WTC11 (cell line): ENCODE measurements around the gene TSPAN6. TPM values are rescaled to one million over a fixed set of nuclear protein-coding genes. Genes with fewer than 3 reads are reported as not detected.

Source experiments
- ATAC-seq: fragments of 200-7000 bp; cut with Tn5 transposase; 2 replicates; pipeline ENCODE4 v1.10.0; 2021; ENCODE audit warnings: mild to moderate bottlenecking, moderate library complexity
- CTCF ChIA-PET: fragments of 300-600 bp; sonication (Branson Sonifier 250); formaldehyde crosslinking; loops from one replicate; lab custom pipeline; 2021; ENCODE audit warnings: antibody characterized with exemption; lab: Charles Lee
- POLR2A ChIA-PET: fragments of 350-600 bp; sonication (Branson Sonifier 250); formaldehyde crosslinking; loops from one replicate; lab custom pipeline; 2021; ENCODE audit warnings: antibody characterized with exemption; lab: Charles Lee
- DNase-seq: peaks from one replicate; pipeline ENCODE4 v3.0.0; 2021; ENCODE audit warnings: low spot score
- H3K27ac Mint-ChIP-seq: 2 replicates; pipeline ENCODE4 v1.8.0; 2021; ENCODE audit warnings: mixed read lengths
- H3K27me3 Mint-ChIP-seq: 2 replicates; pipeline ENCODE4 v1.8.0; 2021; ENCODE audit warnings: low read depth, mild to moderate bottlenecking, moderate library complexity, mixed read lengths
- H3K36me3 Mint-ChIP-seq: 2 replicates; pipeline ENCODE4 v1.8.0; 2021; ENCODE audit warnings: mixed read lengths
- H3K4me1 Mint-ChIP-seq: 2 replicates; pipeline ENCODE4 v1.8.0; 2022; ENCODE audit warnings: mixed read lengths
- H3K4me3 Mint-ChIP-seq: 2 replicates; pipeline ENCODE4 v1.8.0; 2021; ENCODE audit warnings: mild to moderate bottlenecking, moderate library complexity, mixed read lengths
- H3K9me3 Mint-ChIP-seq: 2 replicates; pipeline ENCODE4 v1.8.0; 2021; ENCODE audit warnings: mixed read lengths
- CREB1 ChIP-seq: sonication (generic); formaldehyde crosslinking; IDR thresholded peaks from 2 replicates; pipeline ENCODE4 v1.8.0; 2023; ENCODE audit warnings: mild to moderate bottlenecking, missing genetic modification reagents
- JAZF1 ChIP-seq: fragments of 250-450 bp; sonication (Bioruptor Pico); IDR thresholded peaks from 2 replicates; pipeline ENCODE4 v1.9.0; 2021; ENCODE audit warnings: moderate library complexity, mild to moderate bottlenecking, inconsistent platforms
- JUN ChIP-seq: sonication (generic); formaldehyde crosslinking; IDR thresholded peaks from 2 replicates; pipeline ENCODE4 v1.8.0; 2023; ENCODE audit warnings: mild to moderate bottlenecking, missing genetic modification reagents
- OVOL2 ChIP-seq: fragments of 250-450 bp; sonication (Bioruptor Pico); IDR thresholded peaks from 2 replicates; pipeline ENCODE4 v1.9.0; 2021; ENCODE audit warnings: mild to moderate bottlenecking, borderline replicate concordance
- RELA ChIP-seq: sonication (generic); formaldehyde crosslinking; IDR thresholded peaks from 2 replicates; pipeline ENCODE4 v1.8.1; 2022; ENCODE audit warnings: missing genetic modification reagents, mild to moderate bottlenecking, borderline replicate concordance
- RORB ChIP-seq: fragments of 250-450 bp; sonication (Bioruptor Pico); IDR thresholded peaks from 2 replicates; pipeline ENCODE4 v1.9.0; 2021; ENCODE audit warnings: mild to moderate bottlenecking
- SP1 ChIP-seq: sonication (generic); formaldehyde crosslinking; conservative IDR thresholded peaks from 2 replicates; pipeline ENCODE4 v1.8.1; 2022; ENCODE audit warnings: missing genetic modification reagents
- TEAD1 ChIP-seq: sonication (generic); formaldehyde crosslinking; IDR thresholded peaks from 2 replicates; pipeline ENCODE4 v1.8.0; 2022; ENCODE audit warnings: mild to moderate bottlenecking, missing genetic modification reagents
- ZBTB21 ChIP-seq: sonication (generic); formaldehyde crosslinking; IDR thresholded peaks from 2 replicates; pipeline ENCODE4 v1.8.1; 2023; ENCODE audit warnings: mild to moderate bottlenecking, missing genetic modification reagents, borderline replicate concordance
- ZNF423 ChIP-seq: fragments of 250-450 bp; sonication (Bioruptor Pico); IDR thresholded peaks from 2 replicates; pipeline ENCODE4 v2.1.2; 2022; ENCODE audit warnings: mild to moderate bottlenecking, moderate library complexity
- total RNA-seq: library from RNA; stranded (reverse); gene quantifications from 3 replicates; pipeline ENCODE4 v1.2.3, GENCODE V29; 2021
- TF ChIP-seq, protein P1 (sequence below): sonication (generic); formaldehyde crosslinking; IDR thresholded peaks from 2 replicates; pipeline ENCODE4 v1.8.1; 2023; ENCODE audit warnings: mild to moderate bottlenecking, missing genetic modification reagents
- TF ChIP-seq, protein P2 (sequence below): fragments of 250-450 bp; sonication (Bioruptor Pico); IDR thresholded peaks from 2 replicates; pipeline ENCODE4 v1.9.0; 2021; ENCODE audit warnings: mild to moderate bottlenecking
- TF ChIP-seq, protein P3 (sequence below): sonication (generic); formaldehyde crosslinking; IDR thresholded peaks from 2 replicates; pipeline ENCODE4 v1.8.1; 2022; ENCODE audit warnings: low read depth, missing genetic modification reagents, borderline replicate concordance
- TF ChIP-seq, protein P4 (sequence below): sonication (generic); formaldehyde crosslinking; IDR thresholded peaks from 2 replicates; pipeline ENCODE4 v1.8.0; 2022; ENCODE audit warnings: mild to moderate bottlenecking, missing genetic modification reagents
- TF ChIP-seq, protein P5 (sequence below): sonication (generic); formaldehyde crosslinking; IDR thresholded peaks from 2 replicates; pipeline ENCODE4 v1.8.1; 2022; ENCODE audit warnings: missing genetic modification reagents, borderline replicate concordance
- TF ChIP-seq, protein P6 (sequence below): sonication (generic); formaldehyde crosslinking; IDR thresholded peaks from 2 replicates; pipeline ENCODE4 v1.8.0; 2022; ENCODE audit warnings: missing genetic modification reagents
- TF ChIP-seq, protein P7 (sequence below): fragments of 250-450 bp; sonication (Bioruptor Pico); IDR thresholded peaks from 2 replicates; pipeline ENCODE4 v1.8.0; 2021; ENCODE audit warnings: mild to moderate bottlenecking
- TF ChIP-seq, protein P8 (sequence below): fragments of 250-450 bp; sonication (Bioruptor Pico); IDR thresholded peaks from 2 replicates; pipeline ENCODE4 v1.9.0; 2021; ENCODE audit warnings: mild to moderate bottlenecking

TSPAN6 gene
- total RNA-seq, 1 experiment from 2014 or later: 47.0 TPM

DNA sequence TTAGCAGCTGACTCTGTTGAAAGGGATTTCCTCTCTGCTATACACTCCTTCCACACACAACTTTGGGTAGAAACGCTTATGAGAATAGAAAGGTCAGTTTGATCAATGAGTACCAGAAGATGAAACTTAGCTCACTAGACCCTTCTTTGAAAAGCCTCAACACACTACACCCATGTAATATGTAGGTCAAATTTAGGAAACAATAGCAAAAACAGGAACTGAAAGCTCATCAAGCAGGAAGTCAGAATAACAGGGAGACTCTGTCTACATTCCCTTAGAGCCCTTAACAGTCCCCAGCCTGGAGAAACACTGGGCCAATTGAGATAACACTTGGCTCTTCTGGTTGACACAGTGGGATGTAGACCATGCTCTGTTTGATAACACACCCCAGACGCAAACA lies 38.1 kb upstream of the TSPAN6 start:
- no peak overlapping the region for H3K4me3 Mint-ChIP-seq
- H3K36me3 Mint-ChIP-seq: no peaks in the 10 kb centered on the region
- ATAC-seq (no peak), DNase-seq (no peak)
- ChIA-PET CTCF (interaction anchor here (1.4 to 7.2 kb wide), 2 partner anchors 10 to 94 kb away, joined by 4 to 94 read pairs; no protein-coding TSS in a partner anchor), POLR2A (no interaction called here)
- no peak overlapping the region for H3K27ac Mint-ChIP-seq
- H3K9me3 Mint-ChIP-seq: no peaks in the 10 kb centered on the region
- no peaks in the 10 kb centered on the region for H3K27me3 Mint-ChIP-seq
- TF ChIP-seq JAZF1: no peak
- TF ChIP-seq, protein P1, sequence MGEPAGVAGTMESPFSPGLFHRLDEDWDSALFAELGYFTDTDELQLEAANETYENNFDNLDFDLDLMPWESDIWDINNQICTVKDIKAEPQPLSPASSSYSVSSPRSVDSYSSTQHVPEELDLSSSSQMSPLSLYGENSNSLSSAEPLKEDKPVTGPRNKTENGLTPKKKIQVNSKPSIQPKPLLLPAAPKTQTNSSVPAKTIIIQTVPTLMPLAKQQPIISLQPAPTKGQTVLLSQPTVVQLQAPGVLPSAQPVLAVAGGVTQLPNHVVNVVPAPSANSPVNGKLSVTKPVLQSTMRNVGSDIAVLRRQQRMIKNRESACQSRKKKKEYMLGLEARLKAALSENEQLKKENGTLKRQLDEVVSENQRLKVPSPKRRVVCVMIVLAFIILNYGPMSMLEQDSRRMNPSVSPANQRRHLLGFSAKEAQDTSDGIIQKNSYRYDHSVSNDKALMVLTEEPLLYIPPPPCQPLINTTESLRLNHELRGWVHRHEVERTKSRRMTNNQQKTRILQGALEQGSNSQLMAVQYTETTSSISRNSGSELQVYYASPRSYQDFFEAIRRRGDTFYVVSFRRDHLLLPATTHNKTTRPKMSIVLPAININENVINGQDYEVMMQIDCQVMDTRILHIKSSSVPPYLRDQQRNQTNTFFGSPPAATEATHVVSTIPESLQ (CRISPR knock-in tag): no peak
- TF ChIP-seq, protein P2, sequence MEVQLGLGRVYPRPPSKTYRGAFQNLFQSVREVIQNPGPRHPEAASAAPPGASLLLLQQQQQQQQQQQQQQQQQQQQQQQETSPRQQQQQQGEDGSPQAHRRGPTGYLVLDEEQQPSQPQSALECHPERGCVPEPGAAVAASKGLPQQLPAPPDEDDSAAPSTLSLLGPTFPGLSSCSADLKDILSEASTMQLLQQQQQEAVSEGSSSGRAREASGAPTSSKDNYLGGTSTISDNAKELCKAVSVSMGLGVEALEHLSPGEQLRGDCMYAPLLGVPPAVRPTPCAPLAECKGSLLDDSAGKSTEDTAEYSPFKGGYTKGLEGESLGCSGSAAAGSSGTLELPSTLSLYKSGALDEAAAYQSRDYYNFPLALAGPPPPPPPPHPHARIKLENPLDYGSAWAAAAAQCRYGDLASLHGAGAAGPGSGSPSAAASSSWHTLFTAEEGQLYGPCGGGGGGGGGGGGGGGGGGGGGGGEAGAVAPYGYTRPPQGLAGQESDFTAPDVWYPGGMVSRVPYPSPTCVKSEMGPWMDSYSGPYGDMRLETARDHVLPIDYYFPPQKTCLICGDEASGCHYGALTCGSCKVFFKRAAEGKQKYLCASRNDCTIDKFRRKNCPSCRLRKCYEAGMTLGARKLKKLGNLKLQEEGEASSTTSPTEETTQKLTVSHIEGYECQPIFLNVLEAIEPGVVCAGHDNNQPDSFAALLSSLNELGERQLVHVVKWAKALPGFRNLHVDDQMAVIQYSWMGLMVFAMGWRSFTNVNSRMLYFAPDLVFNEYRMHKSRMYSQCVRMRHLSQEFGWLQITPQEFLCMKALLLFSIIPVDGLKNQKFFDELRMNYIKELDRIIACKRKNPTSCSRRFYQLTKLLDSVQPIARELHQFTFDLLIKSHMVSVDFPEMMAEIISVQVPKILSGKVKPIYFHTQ (CRISPR knock-in tag): no peak
- TF ChIP-seq, protein P3, sequence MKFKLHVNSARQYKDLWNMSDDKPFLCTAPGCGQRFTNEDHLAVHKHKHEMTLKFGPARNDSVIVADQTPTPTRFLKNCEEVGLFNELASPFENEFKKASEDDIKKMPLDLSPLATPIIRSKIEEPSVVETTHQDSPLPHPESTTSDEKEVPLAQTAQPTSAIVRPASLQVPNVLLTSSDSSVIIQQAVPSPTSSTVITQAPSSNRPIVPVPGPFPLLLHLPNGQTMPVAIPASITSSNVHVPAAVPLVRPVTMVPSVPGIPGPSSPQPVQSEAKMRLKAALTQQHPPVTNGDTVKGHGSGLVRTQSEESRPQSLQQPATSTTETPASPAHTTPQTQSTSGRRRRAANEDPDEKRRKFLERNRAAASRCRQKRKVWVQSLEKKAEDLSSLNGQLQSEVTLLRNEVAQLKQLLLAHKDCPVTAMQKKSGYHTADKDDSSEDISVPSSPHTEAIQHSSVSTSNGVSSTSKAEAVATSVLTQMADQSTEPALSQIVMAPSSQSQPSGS: no peak
- TF ChIP-seq, protein P4, sequence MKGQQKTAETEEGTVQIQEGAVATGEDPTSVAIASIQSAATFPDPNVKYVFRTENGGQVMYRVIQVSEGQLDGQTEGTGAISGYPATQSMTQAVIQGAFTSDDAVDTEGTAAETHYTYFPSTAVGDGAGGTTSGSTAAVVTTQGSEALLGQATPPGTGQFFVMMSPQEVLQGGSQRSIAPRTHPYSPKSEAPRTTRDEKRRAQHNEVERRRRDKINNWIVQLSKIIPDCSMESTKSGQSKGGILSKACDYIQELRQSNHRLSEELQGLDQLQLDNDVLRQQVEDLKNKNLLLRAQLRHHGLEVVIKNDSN (CRISPR knock-in tag): no peak
- no peak for TF ChIP-seq CREB1 (CRISPR knock-in tag)
- TF ChIP-seq TEAD1 (CRISPR knock-in tag): no peak
- TF ChIP-seq, protein P5, sequence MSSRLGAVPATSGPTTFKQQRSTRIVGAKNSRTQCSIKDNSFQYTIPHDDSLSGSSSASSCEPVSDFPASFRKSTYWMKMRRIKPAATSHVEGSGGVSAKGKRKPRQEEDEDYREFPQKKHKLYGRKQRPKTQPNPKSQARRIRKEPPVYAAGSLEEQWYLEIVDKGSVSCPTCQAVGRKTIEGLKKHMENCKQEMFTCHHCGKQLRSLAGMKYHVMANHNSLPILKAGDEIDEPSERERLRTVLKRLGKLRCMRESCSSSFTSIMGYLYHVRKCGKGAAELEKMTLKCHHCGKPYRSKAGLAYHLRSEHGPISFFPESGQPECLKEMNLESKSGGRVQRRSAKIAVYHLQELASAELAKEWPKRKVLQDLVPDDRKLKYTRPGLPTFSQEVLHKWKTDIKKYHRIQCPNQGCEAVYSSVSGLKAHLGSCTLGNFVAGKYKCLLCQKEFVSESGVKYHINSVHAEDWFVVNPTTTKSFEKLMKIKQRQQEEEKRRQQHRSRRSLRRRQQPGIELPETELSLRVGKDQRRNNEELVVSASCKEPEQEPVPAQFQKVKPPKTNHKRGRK: no peak
- TF ChIP-seq, protein P6, sequence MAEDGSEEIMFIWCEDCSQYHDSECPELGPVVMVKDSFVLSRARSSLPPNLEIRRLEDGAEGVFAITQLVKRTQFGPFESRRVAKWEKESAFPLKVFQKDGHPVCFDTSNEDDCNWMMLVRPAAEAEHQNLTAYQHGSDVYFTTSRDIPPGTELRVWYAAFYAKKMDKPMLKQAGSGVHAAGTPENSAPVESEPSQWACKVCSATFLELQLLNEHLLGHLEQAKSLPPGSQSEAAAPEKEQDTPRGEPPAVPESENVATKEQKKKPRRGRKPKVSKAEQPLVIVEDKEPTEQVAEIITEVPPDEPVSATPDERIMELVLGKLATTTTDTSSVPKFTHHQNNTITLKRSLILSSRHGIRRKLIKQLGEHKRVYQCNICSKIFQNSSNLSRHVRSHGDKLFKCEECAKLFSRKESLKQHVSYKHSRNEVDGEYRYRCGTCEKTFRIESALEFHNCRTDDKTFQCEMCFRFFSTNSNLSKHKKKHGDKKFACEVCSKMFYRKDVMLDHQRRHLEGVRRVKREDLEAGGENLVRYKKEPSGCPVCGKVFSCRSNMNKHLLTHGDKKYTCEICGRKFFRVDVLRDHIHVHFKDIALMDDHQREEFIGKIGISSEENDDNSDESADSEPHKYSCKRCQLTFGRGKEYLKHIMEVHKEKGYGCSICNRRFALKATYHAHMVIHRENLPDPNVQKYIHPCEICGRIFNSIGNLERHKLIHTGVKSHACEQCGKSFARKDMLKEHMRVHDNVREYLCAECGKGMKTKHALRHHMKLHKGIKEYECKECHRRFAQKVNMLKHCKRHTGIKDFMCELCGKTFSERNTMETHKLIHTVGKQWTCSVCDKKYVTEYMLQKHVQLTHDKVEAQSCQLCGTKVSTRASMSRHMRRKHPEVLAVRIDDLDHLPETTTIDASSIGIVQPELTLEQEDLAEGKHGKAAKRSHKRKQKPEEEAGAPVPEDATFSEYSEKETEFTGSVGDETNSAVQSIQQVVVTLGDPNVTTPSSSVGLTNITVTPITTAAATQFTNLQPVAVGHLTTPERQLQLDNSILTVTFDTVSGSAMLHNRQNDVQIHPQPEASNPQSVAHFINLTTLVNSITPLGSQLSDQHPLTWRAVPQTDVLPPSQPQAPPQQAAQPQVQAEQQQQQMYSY (CRISPR knock-in tag): no peak
- no peak for TF ChIP-seq ZNF423
- no peak for TF ChIP-seq JUN (CRISPR knock-in tag)
- TF ChIP-seq ZBTB21 (CRISPR knock-in tag): no peak
- no peak for TF ChIP-seq SP1 (CRISPR knock-in tag)
- TF ChIP-seq, protein P7, sequence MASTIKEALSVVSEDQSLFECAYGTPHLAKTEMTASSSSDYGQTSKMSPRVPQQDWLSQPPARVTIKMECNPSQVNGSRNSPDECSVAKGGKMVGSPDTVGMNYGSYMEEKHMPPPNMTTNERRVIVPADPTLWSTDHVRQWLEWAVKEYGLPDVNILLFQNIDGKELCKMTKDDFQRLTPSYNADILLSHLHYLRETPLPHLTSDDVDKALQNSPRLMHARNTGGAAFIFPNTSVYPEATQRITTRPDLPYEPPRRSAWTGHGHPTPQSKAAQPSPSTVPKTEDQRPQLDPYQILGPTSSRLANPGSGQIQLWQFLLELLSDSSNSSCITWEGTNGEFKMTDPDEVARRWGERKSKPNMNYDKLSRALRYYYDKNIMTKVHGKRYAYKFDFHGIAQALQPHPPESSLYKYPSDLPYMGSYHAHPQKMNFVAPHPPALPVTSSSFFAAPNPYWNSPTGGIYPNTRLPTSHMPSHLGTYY (CRISPR knock-in tag): no peak
- TF ChIP-seq OVOL2 (CRISPR knock-in tag): no peak
- TF ChIP-seq, protein P8, sequence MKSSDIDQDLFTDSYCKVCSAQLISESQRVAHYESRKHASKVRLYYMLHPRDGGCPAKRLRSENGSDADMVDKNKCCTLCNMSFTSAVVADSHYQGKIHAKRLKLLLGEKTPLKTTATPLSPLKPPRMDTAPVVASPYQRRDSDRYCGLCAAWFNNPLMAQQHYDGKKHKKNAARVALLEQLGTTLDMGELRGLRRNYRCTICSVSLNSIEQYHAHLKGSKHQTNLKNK: no peak
- TF ChIP-seq RELA (CRISPR knock-in tag): no peak
- TF ChIP-seq RORB: no peak
- TF ChIP-seq, all 79 proteins: peak for 0
- H3K4me1 Mint-ChIP-seq: peaks cover 11% of the 10 kb centered on the region; the same call in 1 of the 2 replicates
